Keratinocyte (primary cell): Measurements from ENCODE around the gene EEF1AKMT2. TPM values are rescaled to one million over a fixed set of nuclear protein-coding genes. Genes with fewer than 3 reads are reported as not detected.

Experiments
- DNase-seq: peaks from one replicate; pipeline ENCODE4 v3.0.0-alpha.2; 2011; ENCODE audit warnings: low read depth, missing footprints, low spot score
- FAIRE-seq: peaks from 2 replicates; lab custom pipeline; 2011; peaks lifted over from hg19 to GRCh38; lab: Jason Lieb, UNC
- H2AFZ ChIP-seq: 2 replicates; pipeline ENCODE4 v1.6.0; 2012; ENCODE audit warnings: low read length, control low read depth, inconsistent platforms; ENCODE audit not compliant: control insufficient read depth
- H3K27ac ChIP-seq: 2 replicates; pipeline ENCODE4 v1.5.1; 2011; ENCODE audit warnings: low read length; ENCODE audit not compliant: control insufficient read depth, insufficient read depth
- H3K27me3 ChIP-seq: 3 replicates; pipeline ENCODE4 v1.6.0; 2011; ENCODE audit warnings: low read length; ENCODE audit not compliant: control insufficient read depth, insufficient read depth; ENCODE audit errors: extremely low read depth
- H3K36me3 ChIP-seq, 2 experiments: 2 replicates in 1 of 2; 3 replicates in 1 of 2; pipeline ENCODE4 v1.5.1; 2011; ENCODE audit warnings: low read length in 2 of 2, mild to moderate bottlenecking in 1 of 2; ENCODE audit not compliant: control insufficient read depth in 2 of 2, insufficient read depth in 2 of 2; ENCODE audit errors: extremely low read depth in 1 of 2
- H3K4me1 ChIP-seq: 3 replicates; pipeline ENCODE4 v1.5.1; 2011; ENCODE audit warnings: low read length; ENCODE audit not compliant: control insufficient read depth, insufficient read depth; ENCODE audit errors: extremely low read depth
- H3K4me2 ChIP-seq: 3 replicates; pipeline ENCODE4 v1.6.0; 2011; ENCODE audit warnings: low read depth, low read length; ENCODE audit not compliant: control insufficient read depth, insufficient read depth; ENCODE audit errors: extremely low read depth
- H3K4me3 ChIP-seq, 3 experiments: fragments of 200-600 bp in 1 of 3; sonication (generic) in 1 of 3; 2 replicates in 2 of 3; 3 replicates in 1 of 3; pipeline ENCODE4 v1.5.1; 2011 to 2016; ENCODE audit warnings: low read length in 3 of 3, mild to moderate bottlenecking in 3 of 3, control low read depth in 2 of 3, inconsistent platforms in 1 of 3, low read depth in 1 of 3, mixed read lengths in 1 of 3, mixed run types in 1 of 3, moderate library complexity in 1 of 3; ENCODE audit not compliant: control insufficient read depth in 2 of 3, insufficient read depth in 2 of 3; ENCODE audit errors: extremely low read depth in 1 of 3
- H3K79me2 ChIP-seq: 2 replicates; pipeline ENCODE4 v1.6.0; 2012; ENCODE audit warnings: low read length; ENCODE audit not compliant: control insufficient read depth, insufficient read depth
- H3K9ac ChIP-seq: 3 replicates; pipeline ENCODE4 v1.6.0; 2011; ENCODE audit warnings: low read length; ENCODE audit not compliant: control insufficient read depth, insufficient read depth; ENCODE audit errors: extremely low read depth
- H3K9me1 ChIP-seq: 3 replicates; pipeline ENCODE4 v1.6.0; 2011; ENCODE audit warnings: low read length; ENCODE audit not compliant: control insufficient read depth, insufficient read depth; ENCODE audit errors: extremely low read depth
- H3K9me3 ChIP-seq: 2 replicates; pipeline ENCODE4 v1.5.1; 2012; ENCODE audit warnings: low read depth, low read length; ENCODE audit not compliant: control insufficient read depth
- H4K20me1 ChIP-seq: 3 replicates; pipeline ENCODE4 v1.6.0; 2011; ENCODE audit warnings: low read length; ENCODE audit not compliant: control insufficient read depth, insufficient read depth; ENCODE audit errors: extremely low read depth
- EZH2 ChIP-seq: IDR thresholded peaks from one replicate; pipeline ENCODE4 v1.6.1; 2012; ENCODE audit warnings: inconsistent platforms, mild to moderate bottlenecking, low read length, moderate library complexity
- dilution Hi-C: fragments of 300-500 bp; cut with MboI; formaldehyde crosslinking; loops from one replicate; pipeline ENCODE4 v1.7.0; 2020; ENCODE audit warnings: low sequenced_read_pairs; ENCODE audit not compliant: extremely low pct_ligation_motif_present
- polyA plus RNA-seq, 5 experiments: library from polyadenylated mRNA; depleted of rRNA in 3 of 5; stranded (reverse) in 3 of 5; stranded (forward) in 1 of 5; unstranded in 1 of 5; fragments of >200 nt; gene quantifications; 1 replicate in 1 of 5; 2 replicates in 3 of 5; 3 replicates in 1 of 5; pipeline versions ENCODE4 v1.2.1 to v1.2.3, GENCODE V29; 2011 to 2012; ENCODE audit warnings: missing spikeins in 2 of 5, low read depth in 1 of 5, low replicate concordance in 1 of 5
- TF ChIP-seq, protein P1 (sequence below), 3 experiments: IDR thresholded peaks in 1 of 3; conservative IDR thresholded peaks in 1 of 3; optimal IDR thresholded peaks in 1 of 3; 2 replicates in 2 of 3; 3 replicates in 1 of 3; pipeline versions ENCODE3 to v1.5.1; 2011; ENCODE audit warnings: low read length in 3 of 3, mild to moderate bottlenecking in 3 of 3, moderate library complexity in 2 of 3, control low read depth in 1 of 3, inconsistent platforms in 1 of 3; ENCODE audit not compliant: insufficient read depth in 2 of 3; ENCODE audit errors: extremely low read depth in 1 of 3

EEF1AKMT2 gene
- polyA plus RNA-seq, 1 donor (not counting 4 experiments of a cell fraction or from before 2014, with no cell fraction given), result 19.1 TPM

DNA sequence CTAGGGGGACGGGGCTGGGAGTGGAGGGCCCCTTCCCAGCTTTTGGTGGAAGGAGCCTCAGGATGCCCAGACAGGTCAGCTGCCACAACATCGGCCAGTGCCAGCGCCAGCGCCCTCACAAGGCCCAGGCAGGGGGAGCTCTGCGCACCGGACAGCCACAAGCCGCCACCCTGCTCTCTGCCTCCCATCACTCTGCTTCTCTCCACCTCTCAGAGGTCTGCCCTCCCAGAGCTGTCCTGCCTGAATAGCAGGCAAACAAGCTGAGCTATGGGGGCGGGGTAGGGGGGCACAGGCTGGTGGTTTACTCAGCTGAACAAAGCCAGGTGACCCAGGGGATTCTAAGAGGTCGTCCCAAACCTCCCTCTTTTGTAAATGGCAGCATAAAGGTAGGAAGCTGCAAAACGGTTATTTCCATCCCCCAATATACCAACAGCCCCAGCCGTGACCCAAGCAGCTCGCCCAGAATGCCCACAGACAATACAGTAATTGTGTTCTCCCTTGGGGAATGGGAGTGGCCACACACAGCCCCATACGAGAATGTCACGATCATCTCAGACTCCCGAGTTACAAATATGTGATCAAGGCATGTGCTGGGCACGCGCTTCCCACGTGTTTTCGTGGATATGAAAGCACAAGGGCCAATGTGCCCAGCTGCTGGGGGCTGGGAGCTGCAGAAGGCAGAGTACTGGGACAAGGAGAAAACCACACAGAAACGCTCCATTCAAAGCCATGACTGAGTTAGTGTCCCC, 67.2 kb downstream of the EEF1AKMT2 start:
- Histone ChIP-seq H4K20me1 (no peaks in the 10 kb centered on the region), H3K4me2 (no peak overlapping the region), H3K79me2 (peaks cover 45% of the 10 kb centered on the region), H3K27me3 (no peaks in the 10 kb centered on the region), H3K36me3 (peaks cover 0 to 6% of the 10 kb centered on the region in 2 experiments), H3K9me3 (no peaks in the 10 kb centered on the region), H3K9ac (no peak overlapping the region), H3K9me1 (no peaks in the 10 kb centered on the region), H3K4me3 (no peak overlapping the region), H3K4me1 (peaks cover 42% of the 10 kb centered on the region), H3K27ac (peak overlapping the region; percentile 70), H2AFZ (no peak overlapping the region)
- FAIRE-seq (no peak), DNase-seq (no peak)
- dilution Hi-C loops, result no loop called here
- no peak for TF ChIP-seq EZH2
- TF ChIP-seq, protein P1, sequence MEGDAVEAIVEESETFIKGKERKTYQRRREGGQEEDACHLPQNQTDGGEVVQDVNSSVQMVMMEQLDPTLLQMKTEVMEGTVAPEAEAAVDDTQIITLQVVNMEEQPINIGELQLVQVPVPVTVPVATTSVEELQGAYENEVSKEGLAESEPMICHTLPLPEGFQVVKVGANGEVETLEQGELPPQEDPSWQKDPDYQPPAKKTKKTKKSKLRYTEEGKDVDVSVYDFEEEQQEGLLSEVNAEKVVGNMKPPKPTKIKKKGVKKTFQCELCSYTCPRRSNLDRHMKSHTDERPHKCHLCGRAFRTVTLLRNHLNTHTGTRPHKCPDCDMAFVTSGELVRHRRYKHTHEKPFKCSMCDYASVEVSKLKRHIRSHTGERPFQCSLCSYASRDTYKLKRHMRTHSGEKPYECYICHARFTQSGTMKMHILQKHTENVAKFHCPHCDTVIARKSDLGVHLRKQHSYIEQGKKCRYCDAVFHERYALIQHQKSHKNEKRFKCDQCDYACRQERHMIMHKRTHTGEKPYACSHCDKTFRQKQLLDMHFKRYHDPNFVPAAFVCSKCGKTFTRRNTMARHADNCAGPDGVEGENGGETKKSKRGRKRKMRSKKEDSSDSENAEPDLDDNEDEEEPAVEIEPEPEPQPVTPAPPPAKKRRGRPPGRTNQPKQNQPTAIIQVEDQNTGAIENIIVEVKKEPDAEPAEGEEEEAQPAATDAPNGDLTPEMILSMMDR (optimal IDR thresholded peaks at IDR 0.05 in 1 of 3, IDR thresholded peaks at IDR 0.05 in 1 of 3, conservative IDR thresholded peaks at IDR 0.05 in 1 of 3; ENCODE audit: extremely low read depth in 1 of 3, insufficient read depth in 2 of 3, low read length in 3 of 3), result no peak

DNA sequence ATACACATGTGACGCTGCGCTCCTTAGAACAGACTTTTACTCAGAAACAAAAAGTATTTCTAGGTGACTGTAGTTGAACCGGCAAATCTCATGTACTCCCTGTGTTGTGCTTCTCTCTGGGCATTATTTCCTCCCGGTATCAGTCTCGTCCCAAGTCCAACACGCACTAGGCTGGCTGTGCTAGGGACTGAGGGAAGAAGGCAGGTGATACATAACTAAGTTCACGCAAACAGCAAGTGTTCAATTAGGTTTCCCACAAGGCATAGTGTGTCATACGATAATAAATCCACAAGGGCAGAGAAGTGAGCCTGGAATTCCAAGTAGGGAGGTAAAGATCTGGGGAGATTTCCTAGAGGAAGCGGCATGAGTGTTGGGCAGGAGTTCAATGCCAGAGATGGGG, 67.9 kb downstream of the EEF1AKMT2 start:
- Histone ChIP-seq H3K79me2 (peaks cover 45% of the 10 kb centered on the region), H4K20me1 (peaks cover 4% of the 10 kb centered on the region), H3K4me2 (peak overlapping the region; percentile 9), H3K9me1 (no peaks in the 10 kb centered on the region), H3K27ac (peak overlapping the region; percentile 70), H3K27me3 (no peaks in the 10 kb centered on the region), H3K9ac (peak overlapping the region; percentile 69), H3K4me3 (no peak overlapping the region), H2AFZ (no peak overlapping the region), H3K36me3 (peaks cover 0 to 3% of the 10 kb centered on the region in 2 experiments), H3K9me3 (no peaks in the 10 kb centered on the region), H3K4me1 (peaks cover 48% of the 10 kb centered on the region)
- DNase-seq (no peak), FAIRE-seq (no peak)
- dilution Hi-C loops, result no loop called here
- no peak for TF ChIP-seq EZH2
- TF ChIP-seq, protein P1 (optimal IDR thresholded peaks at IDR 0.05 in 1 of 3, IDR thresholded peaks at IDR 0.05 in 1 of 3, conservative IDR thresholded peaks at IDR 0.05 in 1 of 3; ENCODE audit: extremely low read depth in 1 of 3, insufficient read depth in 2 of 3, low read length in 3 of 3), result no peak
